GM12875 (cell line): ENCODE results near the gene CSNK1E.

Experiments used
- H3K4me3 ChIP-seq: one replicate; pipeline ENCODE4 v1.5.1; 2011; ENCODE audit warnings: low read depth, low read length, control low read depth
- TF ChIP-seq, protein P1 (sequence below): IDR thresholded peaks from 2 replicates; pipeline ENCODE4 v1.5.1; 2011; ENCODE audit warnings: low read depth, mild to moderate bottlenecking, control low read depth, inconsistent platforms, low read length, moderate library complexity, borderline replicate concordance; ENCODE audit not compliant: insufficient read depth

Gene CSNK1E

DNA sequence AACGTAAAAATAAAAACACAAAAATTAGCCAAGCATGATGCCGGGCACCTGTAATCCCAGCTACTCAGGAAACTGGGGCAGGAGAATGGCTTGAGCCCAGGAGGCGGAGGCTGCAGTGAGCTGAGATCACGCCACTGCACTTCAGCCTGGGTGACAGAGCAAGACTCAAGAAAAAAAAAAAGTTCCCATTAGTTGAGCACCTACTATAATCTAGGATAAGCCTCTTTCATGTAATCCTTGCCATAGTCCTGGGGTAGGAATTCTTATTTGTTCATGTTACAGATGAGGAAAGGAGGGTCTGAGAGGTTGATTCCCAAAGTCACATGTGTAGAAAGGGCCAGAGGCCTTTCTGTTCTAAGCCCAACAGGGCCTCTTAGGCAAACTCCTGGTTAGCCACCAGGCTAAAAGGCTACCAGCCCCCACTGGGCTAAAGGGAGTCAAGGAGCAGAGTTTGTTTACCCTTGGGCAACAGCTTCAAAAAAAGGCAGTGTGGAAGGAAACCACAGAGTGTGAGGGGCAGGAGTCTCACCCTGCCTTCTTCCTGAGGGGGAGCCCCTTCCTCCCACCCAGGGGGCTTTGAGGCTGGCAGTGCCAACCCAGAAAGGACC is 21.6 kb upstream of the CSNK1E start:
- H3K4me3 ChIP-seq, result no peak overlapping the region
- TF ChIP-seq, protein P1, sequence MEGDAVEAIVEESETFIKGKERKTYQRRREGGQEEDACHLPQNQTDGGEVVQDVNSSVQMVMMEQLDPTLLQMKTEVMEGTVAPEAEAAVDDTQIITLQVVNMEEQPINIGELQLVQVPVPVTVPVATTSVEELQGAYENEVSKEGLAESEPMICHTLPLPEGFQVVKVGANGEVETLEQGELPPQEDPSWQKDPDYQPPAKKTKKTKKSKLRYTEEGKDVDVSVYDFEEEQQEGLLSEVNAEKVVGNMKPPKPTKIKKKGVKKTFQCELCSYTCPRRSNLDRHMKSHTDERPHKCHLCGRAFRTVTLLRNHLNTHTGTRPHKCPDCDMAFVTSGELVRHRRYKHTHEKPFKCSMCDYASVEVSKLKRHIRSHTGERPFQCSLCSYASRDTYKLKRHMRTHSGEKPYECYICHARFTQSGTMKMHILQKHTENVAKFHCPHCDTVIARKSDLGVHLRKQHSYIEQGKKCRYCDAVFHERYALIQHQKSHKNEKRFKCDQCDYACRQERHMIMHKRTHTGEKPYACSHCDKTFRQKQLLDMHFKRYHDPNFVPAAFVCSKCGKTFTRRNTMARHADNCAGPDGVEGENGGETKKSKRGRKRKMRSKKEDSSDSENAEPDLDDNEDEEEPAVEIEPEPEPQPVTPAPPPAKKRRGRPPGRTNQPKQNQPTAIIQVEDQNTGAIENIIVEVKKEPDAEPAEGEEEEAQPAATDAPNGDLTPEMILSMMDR, result no peak

DNA sequence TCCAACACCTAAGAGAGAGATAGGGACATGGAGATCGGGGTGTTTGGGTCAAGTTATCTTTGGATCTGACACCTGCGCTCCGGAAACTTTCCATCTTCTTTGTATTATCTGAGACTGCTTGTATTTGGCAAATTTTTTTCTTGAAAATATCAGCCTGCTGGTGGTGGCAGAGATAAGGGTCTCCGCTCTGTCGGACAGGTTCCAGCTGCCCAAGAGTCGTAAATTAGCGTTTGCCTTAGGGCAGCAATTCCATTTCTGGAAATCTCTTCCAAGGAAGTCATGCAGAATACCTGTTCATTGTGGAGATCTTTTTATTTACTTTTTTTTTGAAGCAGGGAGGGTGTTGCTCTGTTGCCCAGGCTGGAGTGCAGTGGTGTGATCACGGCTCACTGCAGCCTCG is 19.5 kb upstream of the CSNK1E start:
- H3K4me3 ChIP-seq, result no peak overlapping the region

DNA sequence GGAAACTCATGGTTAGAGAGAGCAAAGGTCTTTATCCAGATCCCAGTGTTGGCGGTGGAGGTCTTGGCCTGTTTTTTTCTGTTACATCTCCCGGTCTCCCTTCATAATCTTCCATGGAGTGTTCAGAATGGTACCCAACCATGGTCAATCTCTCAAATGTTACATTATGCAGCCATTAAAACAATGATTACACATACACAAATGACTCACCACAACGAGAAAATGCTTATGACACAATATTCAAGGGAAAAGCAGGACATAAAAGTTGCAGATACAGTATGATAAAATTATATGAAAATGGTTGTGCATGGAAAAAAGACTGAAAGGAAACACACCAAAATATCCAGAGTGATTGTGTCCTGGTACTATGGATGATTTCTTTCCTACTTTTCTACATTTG is 17.8 kb upstream of the CSNK1E start:
- no peak overlapping the region for H3K4me3 ChIP-seq
- TF ChIP-seq, protein P1, result no peak

More for the DNA sequence above, 19.5 kb upstream of the CSNK1E start:
- TF ChIP-seq, protein P1, result no peak

DNA sequence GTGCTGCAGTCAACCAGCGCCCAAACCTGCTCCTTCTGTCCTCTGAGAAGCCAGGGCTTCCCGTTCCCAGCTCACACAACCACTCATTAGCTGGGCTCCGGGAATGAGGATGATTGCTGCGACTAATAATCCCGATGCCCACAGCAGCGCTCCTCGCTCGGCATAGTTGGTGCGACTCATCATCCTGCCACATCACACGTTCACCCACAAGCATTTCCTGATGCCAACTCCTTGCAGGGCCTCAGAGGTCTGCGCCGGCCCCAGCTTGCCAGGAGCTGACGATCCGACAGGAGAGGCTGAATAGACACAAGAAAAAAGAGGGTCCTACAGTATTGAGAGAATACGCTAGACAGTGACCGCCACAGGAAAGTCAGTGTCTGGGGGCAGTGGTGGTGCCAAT is 10.6 kb upstream of the CSNK1E start:
- TF ChIP-seq, protein P1, result no peak
- H3K4me3 ChIP-seq, result no peak overlapping the region

DNA sequence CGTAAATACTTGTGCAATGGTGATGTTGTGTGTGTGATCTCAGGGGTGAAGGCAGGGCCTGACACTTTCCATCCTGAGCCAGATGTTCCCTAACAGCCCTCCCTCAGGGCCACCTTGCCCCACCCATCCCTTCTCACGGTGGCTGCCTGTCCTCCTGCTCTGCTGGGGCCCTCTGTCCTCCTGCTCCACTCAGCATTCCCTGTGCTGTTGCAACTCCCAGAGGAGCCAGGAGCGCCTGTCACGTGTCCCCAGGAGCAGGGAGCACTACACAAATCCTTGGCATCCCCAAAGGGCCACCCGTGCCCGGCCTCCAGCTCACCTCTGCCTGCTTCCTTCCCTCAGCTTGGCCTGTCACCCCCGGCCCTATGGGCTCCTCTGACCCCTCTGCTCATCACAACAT is 10.2 kb upstream of the CSNK1E start:
- no peak overlapping the region for H3K4me3 ChIP-seq
- TF ChIP-seq, protein P1, result no peak

DNA sequence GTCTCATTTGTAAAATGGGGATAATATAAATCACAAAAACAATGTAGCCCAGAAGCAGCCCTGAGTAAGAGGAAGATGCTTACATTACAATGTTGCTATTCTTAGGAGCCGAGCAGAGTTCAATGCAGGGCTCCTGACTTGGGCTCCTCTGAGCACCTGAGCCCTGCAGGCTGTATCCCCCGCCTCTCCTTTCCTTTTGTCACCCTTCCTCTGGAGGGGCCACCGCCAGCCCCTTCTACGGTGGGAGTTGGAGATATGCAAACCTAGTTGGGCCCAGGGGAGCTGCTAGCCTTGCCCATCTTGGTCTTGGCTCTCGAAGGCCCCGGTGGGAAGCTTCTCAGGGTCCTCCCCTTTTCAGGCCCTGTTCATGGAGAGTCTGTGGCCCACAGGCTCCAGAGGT is 8.4 kb upstream of the CSNK1E start:
- TF ChIP-seq, protein P1, result no peak
- H3K4me3 ChIP-seq, result no peak overlapping the region

DNA sequence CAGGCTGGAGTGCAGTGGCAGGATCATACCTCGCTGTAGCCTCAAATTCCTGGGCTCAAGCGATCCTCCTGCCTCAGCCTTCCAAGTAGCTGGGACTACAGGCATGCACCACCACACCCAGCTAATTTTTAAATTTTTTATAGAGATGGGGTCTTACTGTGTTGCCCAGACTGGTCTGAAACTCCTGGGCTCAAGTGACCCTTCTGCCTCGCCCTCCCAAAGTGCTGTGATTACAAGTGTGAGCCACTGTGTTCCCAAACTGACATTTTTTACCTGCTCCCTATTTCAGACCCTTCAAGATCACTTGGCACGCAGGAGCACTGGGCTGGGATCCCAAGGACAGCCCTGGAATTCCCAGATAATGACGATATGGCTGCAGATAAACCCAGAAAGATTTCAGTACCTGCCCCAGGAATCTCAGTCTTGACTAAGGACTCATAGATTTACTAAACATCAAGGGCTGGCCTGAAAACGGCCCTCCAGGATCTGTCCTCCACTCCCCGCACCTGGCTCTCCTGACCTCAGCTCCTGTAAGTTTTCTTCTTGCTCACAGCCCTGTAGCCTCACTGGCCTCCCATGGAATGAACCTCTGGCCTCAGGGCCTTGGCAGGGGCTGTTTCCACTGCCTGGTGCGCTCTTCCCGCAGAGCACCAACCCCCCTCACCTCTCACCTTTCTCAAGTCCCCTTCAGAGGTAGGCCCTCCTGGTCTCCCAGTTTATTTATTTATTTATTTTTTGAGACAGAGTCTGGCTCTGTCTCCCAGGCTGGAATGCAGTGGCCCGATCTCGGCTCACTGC is 3.6 kb upstream of the CSNK1E start:
- TF ChIP-seq, protein P1, result no peak

More for the DNA sequence above, 3.6 kb upstream of the CSNK1E start:
- no peak overlapping the region for H3K4me3 ChIP-seq
